GM21367 (cell line): ENCODE results near the gene ACO2.
"Not testable (repeated sequence)": the region's sequence is repeated elsewhere in the genome, so short reads cannot be mapped to it uniquely, and the experiment has no call there.

Experiments used
- ATAC-seq: cut with Tn5 transposase; IDR thresholded peaks from one replicate; pipeline ENCODE4 v1.9.1; 2021; ENCODE audit not compliant: unreplicated experiment

ACO2 gene

DNA sequence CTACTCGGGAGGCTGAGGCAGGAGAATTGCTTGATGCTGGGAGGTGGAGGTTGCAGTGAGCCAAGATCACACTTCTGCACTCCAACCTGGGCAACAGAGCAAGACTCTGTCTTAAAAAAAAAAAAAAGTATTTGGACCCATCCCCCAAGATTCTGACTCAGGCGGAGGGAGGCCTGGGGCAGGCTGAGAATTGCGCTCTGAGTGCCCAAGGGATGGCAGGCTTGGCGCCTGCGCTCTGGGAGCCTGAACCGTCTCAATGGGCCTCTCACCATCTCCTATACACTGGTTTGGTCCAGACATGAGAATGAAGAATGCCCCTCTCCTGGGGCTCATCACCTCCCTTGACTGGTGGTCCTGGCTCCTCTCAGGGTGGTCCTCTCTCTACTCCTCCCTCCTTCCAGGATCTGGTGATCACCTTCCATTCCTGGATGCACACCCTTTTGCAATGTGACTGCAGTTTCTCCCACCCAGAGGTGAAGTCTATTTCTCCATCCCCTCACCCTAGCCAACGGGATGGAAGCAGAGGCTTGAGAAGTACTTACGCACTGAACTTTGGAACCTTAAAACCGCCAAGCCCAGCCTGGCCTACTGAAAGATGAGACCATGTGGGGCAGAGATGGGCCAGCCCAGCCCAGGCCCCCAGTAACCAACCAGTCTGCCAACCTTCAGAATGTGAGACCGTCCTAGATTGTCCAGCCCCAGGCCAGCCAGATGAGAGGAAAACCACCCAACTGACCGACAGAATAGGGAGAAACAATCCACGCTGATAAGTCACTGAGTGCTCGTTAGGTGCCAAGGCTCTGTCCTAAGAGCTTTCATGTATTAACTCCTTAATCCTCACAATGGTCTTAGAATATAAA lies 70.5 kb downstream of the ACO2 start:
- ATAC-seq: no peak

GRCh38 chr22:41540006-41540315 lies 71.0 kb downstream of the ACO2 start:
- ATAC-seq: no peak

DNA sequence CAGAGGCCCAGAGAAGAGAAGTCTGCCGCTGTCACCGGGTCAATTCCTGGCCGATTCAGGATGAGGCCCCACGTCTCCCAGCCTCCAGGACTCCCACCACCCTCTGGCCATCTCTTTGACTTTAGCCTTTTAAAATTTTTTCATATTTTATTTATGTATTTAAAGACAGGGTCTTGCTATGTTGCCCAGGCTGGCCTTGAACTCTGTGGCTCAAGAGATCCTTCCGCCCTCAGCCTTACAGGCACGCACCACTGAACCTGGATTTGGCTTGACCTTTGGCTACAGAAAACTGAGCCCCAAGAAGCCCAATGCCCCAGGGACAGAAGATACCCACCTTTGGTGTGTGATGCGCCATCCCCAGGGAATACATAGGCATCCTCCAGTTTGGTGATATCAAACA lies 71.4 kb downstream of the ACO2 start:
- no peak for ATAC-seq

GRCh38 chr22:41541484-41541883 lies 72.6 kb downstream of the ACO2 start:
- ATAC-seq: no peak

- ATAC-seq: no peak
These were observed 73.3 kb downstream of the ACO2 start for GRCh38 chr22:41542224-41542623.

GRCh38 chr22:41543854-41544670 lies 75.1 kb downstream of the ACO2 start, which contains the start of gene POLR3H:
TSS of gene POLR3H (minus strand) at chr22:41544470. CDS start at chr22:41544101, 369 bp downstream.
- peak; percentile 81 for ATAC-seq

DNA sequence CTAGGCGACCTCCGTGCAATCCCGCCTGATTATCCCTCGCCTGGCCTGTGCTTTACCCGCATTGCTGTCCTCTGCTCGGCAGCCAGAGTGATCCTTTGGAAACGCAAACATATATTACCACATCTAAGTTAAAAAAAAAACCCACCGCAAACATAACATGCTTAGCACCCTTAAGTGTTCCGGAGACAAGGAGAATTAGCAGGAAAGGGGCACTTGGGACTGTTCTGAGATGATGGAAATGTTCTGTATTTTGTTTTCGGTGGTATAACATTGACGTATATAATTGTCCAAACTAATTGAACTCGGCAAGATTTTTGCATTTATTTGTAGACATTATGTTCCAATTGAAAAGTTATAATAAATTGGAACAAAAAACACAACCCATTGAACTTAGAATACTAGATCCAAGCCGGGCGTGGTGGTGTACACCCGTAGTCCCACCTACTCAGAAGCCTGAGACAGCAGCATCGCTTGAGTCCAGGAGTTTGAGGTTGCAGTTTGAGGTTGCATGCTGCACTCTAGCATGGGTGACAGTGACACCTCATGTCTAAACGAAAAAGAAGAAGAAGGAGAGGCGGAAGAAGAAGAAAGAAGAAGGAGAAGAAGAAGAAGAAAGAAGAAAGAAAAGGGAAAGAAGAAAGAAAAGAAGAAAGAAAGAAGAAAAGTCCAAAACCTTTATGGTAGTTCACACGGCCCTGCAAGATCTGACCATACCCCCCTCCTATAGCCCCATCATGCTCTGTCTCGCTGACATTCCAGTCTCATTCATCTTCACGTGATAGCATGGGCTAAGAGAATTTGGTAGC lies 76.0 kb downstream of the ACO2 start:
- no peak for ATAC-seq

DNA sequence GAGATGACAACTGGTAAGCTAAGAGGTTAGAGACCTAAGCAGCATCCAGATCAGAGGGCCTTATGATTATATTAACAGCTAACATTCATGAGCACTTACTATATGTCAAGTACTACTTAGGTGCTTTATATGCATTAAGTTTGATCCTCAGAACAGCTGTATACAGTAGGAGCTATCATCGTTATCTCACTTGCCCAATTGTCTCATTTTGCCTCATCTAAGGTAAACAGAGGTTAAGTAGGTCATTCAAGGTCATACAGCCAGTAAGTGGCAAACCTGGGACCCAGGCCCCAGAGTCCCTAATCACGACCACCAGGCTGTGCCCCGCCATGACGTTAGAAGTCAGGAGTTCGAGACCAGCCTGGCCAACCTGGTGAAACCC lies 79.9 kb downstream of the ACO2 start:
- no peak for ATAC-seq

- no peak for ATAC-seq
These were observed 82.1 kb downstream of the ACO2 start for GRCh38 chr22:41550952-41551491.

DNA sequence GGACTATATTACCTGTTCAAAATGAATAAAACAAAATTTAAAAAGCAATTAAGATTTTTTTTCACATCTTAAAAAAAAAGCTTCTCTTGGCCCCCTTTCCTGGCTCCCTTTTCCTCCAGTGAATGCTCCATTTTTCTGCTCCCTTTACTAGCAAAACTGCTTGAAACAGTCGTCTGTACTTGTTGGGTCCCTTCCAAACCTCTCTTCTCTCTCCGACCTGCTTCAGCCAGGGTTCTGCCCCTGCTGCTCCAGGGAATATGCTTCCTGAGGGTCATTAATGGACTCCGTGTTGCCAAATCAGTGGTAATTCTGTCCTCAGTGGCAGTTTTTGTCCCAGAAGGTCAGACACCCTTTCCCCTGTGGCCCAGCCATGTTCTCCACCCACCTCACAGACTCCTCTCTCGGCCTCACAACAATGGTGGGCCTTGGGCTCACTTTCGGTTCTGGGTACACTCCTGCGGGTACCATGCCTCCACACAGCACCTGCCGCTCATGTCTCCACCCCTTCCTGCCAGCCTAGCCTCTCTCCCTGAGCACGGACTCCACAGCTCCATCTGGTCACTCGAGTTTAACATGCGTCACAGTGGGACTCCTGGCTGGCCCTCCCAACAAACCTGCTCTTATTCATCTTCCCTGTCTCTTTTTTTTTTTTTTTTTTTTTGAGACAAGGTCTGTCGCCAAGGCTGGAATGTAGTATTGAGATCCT lies 83.1 kb downstream of the ACO2 start:
- no peak for ATAC-seq

DNA sequence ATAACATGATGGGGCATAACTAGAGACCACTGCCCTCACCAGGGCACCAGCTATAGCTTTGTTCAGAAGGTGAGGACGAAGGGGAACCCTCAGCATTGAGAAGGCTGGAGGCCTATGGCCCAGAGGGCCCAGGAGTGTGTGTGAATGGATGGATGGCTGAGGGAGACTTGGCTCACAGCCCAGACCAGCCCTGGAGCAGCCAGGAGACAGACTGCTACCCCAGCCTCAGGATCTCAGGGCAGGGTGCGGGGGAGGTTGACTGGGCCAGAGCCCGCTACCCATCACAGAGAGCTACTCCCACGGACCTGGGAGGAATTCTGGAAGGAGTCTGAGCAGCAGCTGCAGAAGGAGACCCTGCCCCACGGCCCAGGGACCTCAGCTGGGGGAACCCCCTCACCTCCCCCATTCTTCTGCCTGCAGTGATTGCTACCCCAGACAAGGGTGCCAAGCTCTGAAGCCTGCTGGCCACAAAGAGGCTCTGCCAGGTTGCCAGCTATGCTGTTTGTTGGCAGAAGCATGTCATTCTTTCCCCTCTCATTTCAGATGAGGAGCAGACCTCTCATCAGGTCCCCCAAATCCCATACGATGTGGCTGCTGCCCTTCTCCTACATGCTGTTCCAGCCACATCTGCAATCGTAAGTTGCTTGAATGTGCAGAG lies 86.5 kb downstream of the ACO2 start:
- ATAC-seq: no peak

GRCh38 chr22:41556561-41556960 lies 87.6 kb downstream of the ACO2 start:
- no peak for ATAC-seq

- ATAC-seq: no peak
These were observed 88.7 kb downstream of the ACO2 start for GRCh38 chr22:41557401-41558240.

GRCh38 chr22:41558241-41558630 lies 89.3 kb downstream of the ACO2 start:
- ATAC-seq: not testable (repeated sequence)

GRCh38 chr22:41560095-41560471 lies 91.2 kb downstream of the ACO2 start:
- no peak for ATAC-seq

DNA sequence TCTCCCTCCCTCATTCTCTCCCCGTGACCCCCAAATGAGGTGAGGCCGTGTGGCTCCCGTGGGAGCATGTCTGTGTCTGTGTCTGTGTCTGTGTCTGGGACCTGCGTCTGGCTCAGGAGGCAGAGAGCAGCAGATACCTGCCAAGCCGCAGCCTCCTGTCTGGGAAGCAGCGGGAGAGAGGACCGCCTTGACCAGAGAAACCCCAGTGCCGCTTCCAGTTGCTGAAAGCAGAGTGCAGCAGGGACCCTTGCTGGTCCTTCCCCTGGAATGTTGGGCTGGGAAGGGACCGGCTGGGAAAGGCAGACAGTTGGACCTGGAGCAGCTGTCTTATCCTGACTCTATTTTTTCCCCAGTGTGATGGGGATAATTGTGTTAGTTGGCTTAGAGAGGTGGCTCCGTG lies 92.4 kb downstream of the ACO2 start:
- no peak for ATAC-seq

GRCh38 chr22:41561788-41562187 lies 92.9 kb downstream of the ACO2 start:
- ATAC-seq: no peak

DNA sequence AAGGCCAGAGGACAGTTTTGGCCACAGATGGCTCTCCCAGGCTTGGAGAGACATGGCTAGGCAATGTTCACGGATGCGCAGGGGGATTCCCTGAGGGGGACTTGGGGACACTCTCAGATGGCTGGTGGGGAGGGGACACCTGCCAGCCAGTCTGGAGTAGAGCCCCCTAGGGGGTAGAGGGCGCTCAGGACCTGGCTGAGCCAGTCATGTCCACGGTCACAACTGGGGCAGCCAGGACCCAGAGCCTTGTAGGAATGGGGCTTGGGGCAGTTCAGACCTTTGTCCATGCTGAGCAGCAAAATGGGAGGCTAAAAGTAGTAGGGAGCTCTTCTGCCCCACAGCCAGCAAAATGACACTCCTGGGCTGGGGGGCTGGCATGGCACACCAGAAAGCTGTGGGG lies 93.5 kb downstream of the ACO2 start:
- ATAC-seq: no peak

DNA sequence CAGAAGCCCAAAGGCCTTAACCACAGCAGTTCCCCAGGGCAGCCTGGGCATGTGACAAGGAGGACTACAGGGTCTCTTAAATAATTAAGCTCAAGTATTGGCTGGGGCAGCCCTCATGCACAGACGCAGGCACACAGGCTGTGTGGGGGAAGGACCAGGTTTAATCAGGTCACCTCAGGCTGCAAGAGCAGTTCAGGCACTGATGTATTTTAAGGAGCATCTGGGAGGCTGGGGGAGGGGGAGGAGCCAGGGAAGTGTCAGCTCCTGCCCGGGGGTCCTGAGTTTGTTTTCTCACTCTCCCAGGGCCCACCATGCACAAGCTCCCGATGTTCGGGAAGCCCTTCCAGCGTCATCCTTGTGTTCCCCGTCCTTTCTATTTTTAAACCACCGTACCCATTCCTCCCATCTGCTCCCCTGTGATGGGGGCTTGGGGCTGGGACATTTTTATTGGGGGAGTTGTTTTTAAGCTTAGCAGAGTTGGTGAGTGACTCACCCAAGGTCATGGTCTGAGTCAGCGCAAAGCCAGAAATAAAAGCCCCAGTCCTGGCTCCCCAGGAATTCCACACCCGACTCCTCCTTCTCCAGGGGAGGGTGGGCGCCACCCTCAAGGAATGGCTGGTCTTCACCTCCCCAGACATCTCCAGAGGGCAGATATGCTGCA lies 94.3 kb downstream of the ACO2 start:
- no peak for ATAC-seq
